ENCODE measurements around the gene ANKMY1.

Gene ANKMY1

GRCh38 chr2:240443891-240444301, 113.9 kb downstream of the ANKMY1 start:
- no peak for DNase-seq (ENCODE audit: extremely low read depth, low read depth)
- no peak for TF ChIP-seq CTCF (IDR thresholded peaks at IDR 0.05; ENCODE audit: low read depth, low read length, missing control alignments)
- H3K4me3 ChIP-seq (replicated peaks; ENCODE audit: low read depth, low read length) = no peak overlapping the region

DNA sequence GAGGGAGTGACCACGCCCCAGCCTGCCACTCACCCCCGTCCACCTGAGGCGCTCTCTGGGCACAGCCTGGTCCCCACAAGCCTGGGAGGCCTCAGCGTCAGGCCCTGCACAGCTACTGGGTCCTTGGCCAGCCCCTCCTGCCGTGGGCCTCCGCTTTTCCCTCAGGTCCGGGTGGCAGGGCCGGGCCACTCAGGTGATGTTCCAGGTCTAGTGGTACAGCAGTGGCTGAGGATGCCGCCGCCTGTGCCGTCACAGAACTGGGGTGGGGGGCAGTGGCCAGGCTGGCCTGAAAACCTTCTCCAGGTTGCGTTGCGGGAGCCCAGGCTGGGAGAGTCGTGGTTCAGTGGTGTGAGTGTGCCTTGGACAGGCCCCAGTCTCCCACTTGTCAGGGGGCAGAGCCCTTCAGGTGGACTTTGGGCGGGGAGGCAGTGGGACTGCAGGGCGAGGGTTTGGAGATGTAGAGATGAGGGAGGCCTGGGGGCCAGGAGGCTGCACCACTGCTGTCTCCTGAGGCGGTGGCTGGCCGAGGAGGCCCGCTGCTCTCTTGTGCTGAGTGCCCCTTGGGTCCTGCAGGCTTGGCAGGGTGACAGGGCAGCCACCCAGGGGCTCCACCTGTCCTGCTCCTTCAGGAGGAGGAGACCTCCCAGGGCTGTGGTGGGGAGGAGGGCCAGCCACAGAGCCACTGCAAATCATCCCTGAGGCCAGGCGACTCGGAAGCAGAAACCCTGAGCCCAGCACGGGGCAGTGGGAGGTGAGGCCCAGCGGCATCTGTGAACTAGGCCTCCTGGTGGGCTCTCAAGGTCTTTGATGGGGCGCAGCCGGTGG, 114.7 kb downstream of the ANKMY1 start:
- no peak for TF ChIP-seq CTCF (IDR thresholded peaks at IDR 0.05; ENCODE audit: low read depth, low read length, missing control alignments)
- no peak overlapping the region for H3K4me3 ChIP-seq (replicated peaks; ENCODE audit: low read depth, low read length)
- DNase-seq (ENCODE audit: extremely low read depth, low read depth) = no peak

DNA sequence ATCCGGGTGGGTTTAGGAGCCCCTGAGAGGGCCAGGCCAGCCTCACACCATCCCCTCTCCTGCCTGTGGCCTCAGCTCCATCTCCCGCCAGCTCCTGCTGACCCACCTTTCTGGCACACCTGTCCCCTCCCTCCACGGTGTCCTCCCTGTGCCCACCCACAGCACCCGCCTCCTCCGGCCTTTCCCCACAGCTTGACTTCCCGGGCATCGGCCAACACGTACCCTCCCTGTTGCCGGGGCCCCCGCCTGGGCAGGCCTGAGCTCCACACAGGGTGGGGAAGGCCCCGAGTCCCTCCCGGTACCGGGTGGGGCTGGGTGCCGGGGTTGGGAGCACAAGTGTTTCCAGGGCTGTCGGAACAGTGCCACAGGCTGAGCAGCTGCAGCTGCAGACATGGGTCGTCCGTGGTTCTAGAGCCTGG, 115.8 kb downstream of the ANKMY1 start:
- no peak for TF ChIP-seq CTCF (IDR thresholded peaks at IDR 0.05; ENCODE audit: low read depth, low read length, missing control alignments)
- no peak for DNase-seq (ENCODE audit: extremely low read depth, low read depth)
- no peak overlapping the region for H3K4me3 ChIP-seq (replicated peaks; ENCODE audit: low read depth, low read length)

DNA sequence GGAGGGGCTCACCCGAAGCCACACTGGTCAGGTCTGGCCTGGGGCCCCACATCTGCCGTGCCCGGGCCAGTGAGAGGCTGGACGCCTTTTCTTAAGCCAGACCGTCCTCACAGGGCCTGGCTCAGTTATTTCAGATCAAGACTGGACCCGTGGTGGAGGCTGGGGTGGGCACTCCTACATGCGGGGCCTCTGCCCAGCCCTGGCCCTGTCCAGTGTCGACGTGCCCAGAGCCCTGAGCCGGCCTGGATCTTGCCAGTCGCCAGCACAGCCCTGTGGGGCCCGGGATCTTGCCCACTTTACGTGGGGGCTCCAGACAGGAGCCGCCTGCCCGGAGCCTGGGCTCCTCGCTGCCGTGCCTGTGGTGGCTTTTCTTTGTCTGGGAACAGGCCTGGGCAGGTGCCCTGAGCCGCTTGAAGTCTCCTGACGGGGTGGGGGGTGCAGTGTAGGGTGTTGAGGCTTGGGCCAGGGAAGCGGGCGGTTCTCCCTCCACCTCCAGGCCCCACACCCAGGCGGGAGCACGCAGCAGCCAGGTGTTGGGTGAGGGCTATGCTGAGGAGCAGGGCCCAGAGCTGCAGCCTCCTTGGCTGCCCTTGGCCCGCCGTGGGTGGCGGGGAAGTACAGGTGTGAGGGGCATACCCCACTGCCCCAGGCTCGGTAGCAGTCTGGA, 116.3 kb downstream of the ANKMY1 start:
- no peak for DNase-seq (ENCODE audit: extremely low read depth, low read depth)
- TF ChIP-seq CTCF (IDR thresholded peaks at IDR 0.05; ENCODE audit: low read depth, low read length, missing control alignments) = no peak
- H3K4me3 ChIP-seq (replicated peaks; ENCODE audit: low read depth, low read length) = no peak overlapping the region

- TF ChIP-seq CTCF (IDR thresholded peaks at IDR 0.05; ENCODE audit: low read depth, low read length, missing control alignments) = no peak
- no peak for DNase-seq (ENCODE audit: extremely low read depth, low read depth)
- no peak overlapping the region for H3K4me3 ChIP-seq (replicated peaks; ENCODE audit: low read depth, low read length)
Observed at GRCh38 chr2:240440704-240441320, 117.0 kb downstream of the ANKMY1 start.

DNA sequence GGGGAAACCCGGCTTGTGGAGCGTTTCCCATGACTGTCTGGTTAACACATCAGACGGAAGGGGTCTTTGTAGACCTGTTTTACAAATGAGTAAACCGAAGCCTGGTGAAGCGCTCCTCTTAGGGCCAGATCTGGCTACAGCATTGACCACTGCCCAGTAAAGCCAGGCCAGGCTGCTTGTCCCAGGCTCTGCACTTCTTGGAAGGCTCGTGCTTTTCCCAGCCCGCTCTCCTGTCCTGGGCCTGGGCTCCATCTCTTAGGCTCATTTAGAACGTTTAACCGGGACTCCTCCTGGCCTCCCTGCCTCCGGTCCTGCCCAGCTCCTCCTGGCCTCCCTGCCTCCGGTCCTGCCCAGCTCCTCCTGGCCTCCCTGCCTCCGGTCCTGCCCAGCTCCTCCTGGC, 117.5 kb downstream of the ANKMY1 start:
- DNase-seq (ENCODE audit: extremely low read depth, low read depth) = no peak
- no peak overlapping the region for H3K4me3 ChIP-seq (replicated peaks; ENCODE audit: low read depth, low read length)
- TF ChIP-seq CTCF (IDR thresholded peaks at IDR 0.05; ENCODE audit: low read depth, low read length, missing control alignments) = no peak
